Measurements from ENCODE around the gene CD8B.
"Not testable (repeated sequence)": the region's sequence is repeated elsewhere in the genome, so short reads cannot be mapped to it uniquely, and the experiment has no call there.

DNA sequence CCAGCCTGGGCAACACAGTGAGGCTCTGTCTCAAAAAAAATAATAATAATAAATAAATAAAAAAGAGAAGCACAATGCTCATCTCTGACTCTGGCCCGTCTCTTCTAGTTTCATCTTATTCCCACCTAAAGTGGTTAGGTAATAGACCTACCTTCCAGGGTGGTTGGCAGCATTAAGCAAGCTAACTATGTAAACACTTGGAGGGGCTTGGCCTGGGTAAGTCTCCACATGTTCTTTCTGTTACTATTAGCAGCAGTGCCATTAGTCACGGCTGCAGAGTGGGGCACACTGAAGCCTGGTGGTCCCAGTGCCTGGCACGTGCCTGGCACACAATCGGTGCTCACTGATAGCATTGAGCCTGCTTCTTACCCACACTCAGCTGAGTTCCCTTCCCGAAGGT, 4.0 kb downstream of the CD8B start:
- TF ChIP-seq, protein P1, sequence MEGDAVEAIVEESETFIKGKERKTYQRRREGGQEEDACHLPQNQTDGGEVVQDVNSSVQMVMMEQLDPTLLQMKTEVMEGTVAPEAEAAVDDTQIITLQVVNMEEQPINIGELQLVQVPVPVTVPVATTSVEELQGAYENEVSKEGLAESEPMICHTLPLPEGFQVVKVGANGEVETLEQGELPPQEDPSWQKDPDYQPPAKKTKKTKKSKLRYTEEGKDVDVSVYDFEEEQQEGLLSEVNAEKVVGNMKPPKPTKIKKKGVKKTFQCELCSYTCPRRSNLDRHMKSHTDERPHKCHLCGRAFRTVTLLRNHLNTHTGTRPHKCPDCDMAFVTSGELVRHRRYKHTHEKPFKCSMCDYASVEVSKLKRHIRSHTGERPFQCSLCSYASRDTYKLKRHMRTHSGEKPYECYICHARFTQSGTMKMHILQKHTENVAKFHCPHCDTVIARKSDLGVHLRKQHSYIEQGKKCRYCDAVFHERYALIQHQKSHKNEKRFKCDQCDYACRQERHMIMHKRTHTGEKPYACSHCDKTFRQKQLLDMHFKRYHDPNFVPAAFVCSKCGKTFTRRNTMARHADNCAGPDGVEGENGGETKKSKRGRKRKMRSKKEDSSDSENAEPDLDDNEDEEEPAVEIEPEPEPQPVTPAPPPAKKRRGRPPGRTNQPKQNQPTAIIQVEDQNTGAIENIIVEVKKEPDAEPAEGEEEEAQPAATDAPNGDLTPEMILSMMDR (conservative IDR thresholded peaks at IDR 0.05), result not testable (repeated sequence)
- not testable (repeated sequence) for TF ChIP-seq ZFX (IDR thresholded peaks at IDR 0.05)

Measured in C4-2B (cell line).